Measurements from ENCODE around the gene GZF1. TPM values are rescaled to one million over a fixed set of nuclear protein-coding genes. Genes with fewer than 3 reads are reported as not detected.

Gene GZF1
- total RNA-seq, 1 experiment from 2014 or later, result 17.0 TPM

DNA sequence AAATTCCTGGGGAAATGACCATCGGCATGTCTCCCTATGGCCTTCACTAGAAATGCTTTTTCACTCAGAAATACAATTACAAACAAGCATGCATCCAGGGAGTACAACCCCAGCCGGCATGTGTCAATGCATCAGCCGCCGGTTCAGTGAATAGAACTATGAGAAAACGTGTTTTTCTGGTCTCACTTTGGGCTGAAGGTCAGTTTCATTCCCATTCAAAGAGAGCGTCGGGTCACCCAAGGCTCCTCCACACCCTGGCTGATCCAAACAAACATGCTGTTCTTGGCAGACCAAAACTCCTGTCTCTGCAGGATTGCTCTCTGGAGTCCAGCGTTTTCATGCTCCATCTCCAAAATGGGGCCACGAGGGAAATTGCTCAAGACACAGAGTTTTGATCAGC is 46.9 kb upstream of the GZF1 start:
- no peaks in the 10 kb centered on the region for H3K9me3 ChIP-seq (ENCODE audit: control insufficient read depth, low read depth, low read length)
- WGBS (ENCODE audit: extremely low coverage, insufficient read length, low lambda C conversion rate), result no CpG with 5 or more reads among the region's 9 CpGs
- Mint-ChIP-seq H3K27ac (no peak overlapping the region), H3K4me3 (no peak overlapping the region), H3K36me3 (ENCODE audit: insufficient read depth in 1 of 3, low read depth in 3 of 3) (no peaks in the 10 kb centered on the region), H3K27me3 (ENCODE audit: low read depth) (peaks cover 24% of the 10 kb centered on the region), H3K9me3 (no peaks in the 10 kb centered on the region; a peak in 1 of 5 replicates), H3K4me1 (no peaks in the 10 kb centered on the region)
- H3K9ac ChIP-seq (ENCODE audit: extremely low read depth, insufficient read length, low read length), result no peak overlapping the region
- H4K5ac ChIP-seq (ENCODE audit: insufficient read length, low read depth, low read length), result no peak overlapping the region
- no peaks in the 10 kb centered on the region for H3K27me3 ChIP-seq (ENCODE audit: insufficient read depth, low read length)
- H4K8ac ChIP-seq (replicated peaks; ENCODE audit: insufficient read length, low read depth, low read length), result no peak overlapping the region
- no peak overlapping the region for H2BK15ac ChIP-seq (ENCODE audit: low read depth, low read length)
- H3K14ac ChIP-seq (ENCODE audit: insufficient read depth, low read length), result no peak overlapping the region
- no peak overlapping the region for H2BK5ac ChIP-seq (ENCODE audit: insufficient read length, low read length)
- no peak overlapping the region for H3K4ac ChIP-seq (ENCODE audit: low read depth, low read length)
- H4K20me1 ChIP-seq (ENCODE audit: control insufficient read depth, insufficient read depth, insufficient read length), result no peaks in the 10 kb centered on the region
- no peaks in the 10 kb centered on the region for H3K23me2 ChIP-seq (ENCODE audit: insufficient read length, low read depth, low read length, poor library complexity, severe bottlenecking)
- no peak overlapping the region for H3K56ac ChIP-seq (ENCODE audit: insufficient read length, low read depth, low read length)
- H3T11ph ChIP-seq (ENCODE audit: low read length), result no peak overlapping the region
- no peak overlapping the region for H2BK12ac ChIP-seq (ENCODE audit: insufficient read length, low read depth, low read length)
- no peak for DNase-seq
- no peak overlapping the region for H3K4me2 ChIP-seq (ENCODE audit: insufficient read depth, insufficient read length, low read length)
- TF ChIP-seq, protein P1, sequence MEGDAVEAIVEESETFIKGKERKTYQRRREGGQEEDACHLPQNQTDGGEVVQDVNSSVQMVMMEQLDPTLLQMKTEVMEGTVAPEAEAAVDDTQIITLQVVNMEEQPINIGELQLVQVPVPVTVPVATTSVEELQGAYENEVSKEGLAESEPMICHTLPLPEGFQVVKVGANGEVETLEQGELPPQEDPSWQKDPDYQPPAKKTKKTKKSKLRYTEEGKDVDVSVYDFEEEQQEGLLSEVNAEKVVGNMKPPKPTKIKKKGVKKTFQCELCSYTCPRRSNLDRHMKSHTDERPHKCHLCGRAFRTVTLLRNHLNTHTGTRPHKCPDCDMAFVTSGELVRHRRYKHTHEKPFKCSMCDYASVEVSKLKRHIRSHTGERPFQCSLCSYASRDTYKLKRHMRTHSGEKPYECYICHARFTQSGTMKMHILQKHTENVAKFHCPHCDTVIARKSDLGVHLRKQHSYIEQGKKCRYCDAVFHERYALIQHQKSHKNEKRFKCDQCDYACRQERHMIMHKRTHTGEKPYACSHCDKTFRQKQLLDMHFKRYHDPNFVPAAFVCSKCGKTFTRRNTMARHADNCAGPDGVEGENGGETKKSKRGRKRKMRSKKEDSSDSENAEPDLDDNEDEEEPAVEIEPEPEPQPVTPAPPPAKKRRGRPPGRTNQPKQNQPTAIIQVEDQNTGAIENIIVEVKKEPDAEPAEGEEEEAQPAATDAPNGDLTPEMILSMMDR (conservative IDR thresholded peaks at IDR 0.05), result no peak
- no peaks in the 10 kb centered on the region for H3K79me1 ChIP-seq (ENCODE audit: insufficient read depth, low read depth, low read length, poor library complexity, severe bottlenecking)
- H2AK5ac ChIP-seq (ENCODE audit: insufficient read length, low read length), result no peak overlapping the region
- H3K27ac ChIP-seq (ENCODE audit: insufficient read length, low read depth, low read length), result no peak overlapping the region
- H3K79me2 ChIP-seq (ENCODE audit: insufficient read depth, low read length), result no peaks in the 10 kb centered on the region
- H2BK20ac ChIP-seq (ENCODE audit: low read depth, low read length, poor library complexity, severe bottlenecking), result no peak overlapping the region
- no peaks in the 10 kb centered on the region for H3K4me1 ChIP-seq (ENCODE audit: insufficient read depth, low read length)
- no peak overlapping the region for H2AFZ ChIP-seq (ENCODE audit: low read length)
- no peak overlapping the region for H3K23ac ChIP-seq (ENCODE audit: insufficient read length, low read depth, low read length)
- H2BK120ac ChIP-seq (ENCODE audit: low read depth, low read length, poor library complexity, severe bottlenecking), result no peak overlapping the region
- no peak overlapping the region for H4K91ac ChIP-seq (ENCODE audit: insufficient read length, low read depth, low read length)
- H3K18ac ChIP-seq (ENCODE audit: insufficient read length, low read depth, low read length), result no peak overlapping the region
